ENCODE results near the gene SRP54.
A peak's percentile ranks its signal among the peaks of the same experiment; 100 is the strongest.
"Not testable (repeated sequence)": the region's sequence is repeated elsewhere in the genome, so short reads cannot be mapped to it uniquely, and the experiment has no call there.

Gene SRP54

DNA sequence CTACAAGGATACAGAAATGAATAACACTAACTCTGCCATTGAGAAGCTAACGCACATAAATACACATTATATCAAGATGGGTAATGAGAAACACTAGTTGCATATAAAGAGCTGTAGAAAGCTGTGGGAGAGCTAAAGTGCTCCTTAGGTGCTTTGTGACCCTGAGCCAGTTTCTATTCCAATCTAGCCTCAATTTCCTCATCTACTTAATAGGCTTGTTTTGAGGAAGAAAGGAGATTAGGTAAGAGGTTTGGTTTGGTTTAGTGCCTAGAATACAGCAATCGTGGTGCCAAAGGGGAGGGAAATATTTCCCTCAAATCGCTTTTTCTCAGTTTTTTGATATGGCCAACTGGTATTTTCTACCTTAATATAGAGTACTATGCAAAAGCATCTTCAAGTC, 994 bp downstream of the SRP54 start:
- no peak for DNase-seq (ENCODE audit: low read depth in 2 of 2)

- DNase-seq (ENCODE audit: low read depth in 2 of 2) = no peak
These were observed 2.9 kb downstream of the SRP54 start for GRCh38 chr14:34985740-34986139.

- DNase-seq (ENCODE audit: low read depth in 2 of 2) = no peak
These were observed 4.4 kb downstream of the SRP54 start for GRCh38 chr14:34987180-34987579.

- no peak for DNase-seq (ENCODE audit: low read depth in 2 of 2)
These were observed 7.0 kb downstream of the SRP54 start for GRCh38 chr14:34989762-34990161.

DNA sequence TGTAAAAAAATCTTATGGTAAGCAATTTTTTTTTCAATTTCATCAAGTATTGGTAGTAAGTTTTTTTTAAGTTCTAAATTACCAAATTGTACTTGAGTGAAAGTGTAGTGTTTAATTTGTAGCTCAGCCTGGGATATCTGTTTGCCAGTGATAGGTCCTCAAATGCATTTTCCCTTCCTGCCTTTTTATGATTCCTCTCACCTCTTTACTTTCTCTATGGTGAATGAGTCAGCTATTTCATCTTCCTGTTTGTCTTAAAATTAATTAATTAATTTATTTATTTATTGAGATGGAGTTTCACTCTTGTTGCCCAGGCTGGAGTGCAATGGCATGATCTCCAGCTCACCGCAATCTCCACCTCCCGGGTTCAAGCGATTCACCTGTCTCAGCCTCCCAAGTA, 10.6 kb downstream of the SRP54 start:
- no peak for DNase-seq (ENCODE audit: low read depth in 2 of 2)

GRCh38 chr14:34994668-34995067, 11.9 kb downstream of the SRP54 start:
- no peak for DNase-seq (ENCODE audit: low read depth in 2 of 2)

DNA sequence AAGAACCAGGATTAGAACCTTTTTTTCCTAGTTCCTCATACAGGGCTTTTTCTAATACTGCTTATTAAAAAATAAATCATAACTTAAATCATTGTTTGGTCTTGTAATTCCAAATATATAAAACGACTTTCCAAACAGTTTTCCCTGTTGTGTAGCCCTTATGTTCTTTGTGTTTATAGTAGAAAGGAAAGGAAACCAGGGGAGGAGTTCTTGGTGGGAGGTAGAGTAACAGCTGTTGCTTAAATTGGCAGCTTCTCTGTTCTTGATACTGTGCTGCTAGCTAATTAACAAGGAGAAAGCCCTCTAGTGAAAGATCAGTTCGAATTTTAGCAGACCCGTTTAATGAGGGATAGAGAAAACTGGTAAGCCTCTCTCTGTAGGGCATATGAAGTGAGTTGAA, 15.0 kb downstream of the SRP54 start:
- no peak for DNase-seq (ENCODE audit: low read depth in 2 of 2)

- DNase-seq (ENCODE audit: low read depth in 2 of 2) = no peak
These were observed 16.7 kb downstream of the SRP54 start for GRCh38 chr14:34999500-34999899.

DNA sequence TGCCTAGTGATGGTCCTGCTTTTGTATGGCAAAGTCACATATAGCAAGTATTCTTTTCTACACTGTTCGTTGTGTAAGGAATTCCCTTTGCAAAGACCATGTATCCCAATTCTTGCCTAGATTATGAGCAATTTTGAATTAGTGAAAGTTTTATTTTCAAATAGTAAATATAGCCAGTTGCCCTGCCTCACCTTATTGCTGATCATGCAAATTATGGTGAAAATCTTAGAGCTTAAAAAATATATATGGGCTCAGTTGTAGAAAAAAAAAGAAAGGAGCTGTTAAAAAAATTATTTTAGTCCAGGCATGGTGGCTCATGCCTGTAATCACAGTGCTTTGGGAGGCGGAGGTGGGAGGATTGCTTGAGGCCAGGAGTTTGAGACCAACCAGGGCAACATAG, 18.8 kb downstream of the SRP54 start:
- no peak for DNase-seq (ENCODE audit: low read depth in 2 of 2)

GRCh38 chr14:35004839-35005238, 22.0 kb downstream of the SRP54 start:
- DNase-seq (ENCODE audit: low read depth in 2 of 2) = no peak

DNA sequence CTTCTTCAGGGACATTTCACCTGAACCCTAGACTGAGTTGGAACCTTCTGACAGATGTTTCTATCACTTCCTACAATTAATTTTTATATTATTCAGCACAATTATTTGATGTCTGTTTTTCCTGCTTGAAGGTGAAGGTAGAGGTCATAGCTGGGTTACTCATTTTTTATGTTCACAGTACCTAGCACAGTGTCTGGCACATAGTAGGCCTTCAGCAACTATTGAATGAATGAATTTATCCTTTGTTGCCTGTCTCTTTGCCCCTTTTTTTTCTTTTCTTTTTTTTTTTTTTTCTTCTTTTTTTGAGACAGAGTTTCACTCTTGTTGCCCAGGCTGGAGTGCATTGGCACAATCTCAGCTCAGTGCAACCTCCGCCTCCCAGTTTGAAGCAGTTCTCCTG, 33.8 kb downstream of the SRP54 start:
- DNase-seq (ENCODE audit: low read depth in 2 of 2) = no peak

DNA sequence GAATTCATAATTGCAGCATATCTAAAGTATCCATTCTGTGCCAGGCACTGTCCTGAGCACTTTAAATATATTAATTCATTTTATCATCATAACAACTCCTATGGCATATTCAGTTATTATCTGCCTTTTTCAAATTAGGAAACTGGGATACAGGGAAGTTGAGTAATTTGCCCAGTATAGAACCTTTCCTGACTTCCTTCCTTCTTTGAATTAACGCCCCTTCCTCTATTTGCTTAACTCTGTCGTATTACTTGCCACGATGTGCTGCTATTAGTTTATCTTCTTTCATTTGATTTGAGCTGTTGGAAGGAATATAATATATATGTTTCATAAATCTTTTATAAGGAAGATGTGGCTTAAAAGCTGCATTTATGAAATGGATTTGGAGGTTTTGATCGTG, 37.9 kb downstream of the SRP54 start:
- no peak for DNase-seq (ENCODE audit: low read depth in 2 of 2)

DNA sequence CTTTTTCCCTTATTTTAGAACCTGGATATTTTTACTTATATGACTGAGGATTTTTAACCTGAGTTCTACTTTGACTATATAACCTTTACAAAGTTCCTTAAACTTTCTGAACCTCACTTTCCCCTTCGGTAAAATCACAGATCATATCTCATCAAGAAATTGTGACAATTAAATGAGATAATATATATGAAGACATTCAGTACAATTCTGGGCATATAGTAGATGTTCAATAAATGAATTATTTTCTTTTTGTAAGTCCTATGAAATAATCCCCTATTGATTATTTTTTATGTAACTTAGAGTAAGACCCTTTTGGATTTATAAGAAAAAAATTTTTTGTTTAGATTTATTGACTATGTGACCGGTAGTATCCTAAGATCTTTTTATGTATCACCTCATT, 45.6 kb downstream of the SRP54 start:
- DNase-seq (ENCODE audit: low read depth in 2 of 2) = no peak

- no peak for DNase-seq (ENCODE audit: low read depth in 2 of 2)
These were observed 49.8 kb downstream of the SRP54 start for GRCh38 chr14:35032562-35032961.

DNA sequence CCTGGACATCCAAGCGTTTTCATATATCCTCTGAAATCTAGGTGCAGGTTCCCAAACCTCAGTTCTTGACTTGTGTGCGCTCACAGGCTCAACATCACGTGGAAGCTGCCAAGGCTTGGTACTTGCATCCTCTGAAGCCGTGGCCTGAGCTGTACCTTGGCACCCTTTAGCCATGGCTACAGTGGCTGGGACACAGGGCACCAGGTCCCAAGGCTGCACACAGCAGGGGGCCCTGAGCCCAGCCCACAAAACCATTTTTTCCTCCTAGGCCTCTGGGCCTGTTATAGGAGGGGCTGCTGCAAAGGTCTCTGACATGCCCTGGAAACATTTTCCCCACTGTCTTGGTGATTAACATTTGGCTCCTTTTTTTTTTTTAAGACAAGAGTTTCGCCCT, 51.6 kb downstream of the SRP54 start:
- no peak for DNase-seq (ENCODE audit: low read depth in 2 of 2)

- DNase-seq (ENCODE audit: low read depth in 2 of 2) = not testable (repeated sequence)
These were observed 52.3 kb downstream of the SRP54 start for GRCh38 chr14:35034944-35035554.

DNA sequence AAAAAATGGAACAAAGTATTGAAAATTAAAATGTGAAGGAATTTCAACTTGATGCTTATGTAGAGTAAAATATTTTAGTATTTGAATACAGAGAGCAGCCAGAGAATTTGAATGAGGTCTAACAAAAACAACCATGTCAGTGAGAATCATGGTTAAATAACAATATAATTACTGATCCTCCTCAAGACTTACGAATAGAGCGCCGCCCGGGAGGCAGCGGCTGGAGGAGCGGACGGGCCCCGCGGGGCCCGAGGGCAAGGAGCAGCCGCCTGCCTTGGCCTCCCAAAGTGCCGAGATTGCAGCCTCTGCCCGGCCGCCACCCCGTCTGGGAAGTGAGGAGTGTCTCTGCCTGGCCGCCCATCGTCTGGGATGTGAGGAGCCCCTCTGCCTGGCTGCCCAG, 55.5 kb downstream of the SRP54 start:
- DNase-seq (ENCODE audit: low read depth in 2 of 2) = not testable (repeated sequence)

- DNase-seq (ENCODE audit: low read depth in 2 of 2) = no peak
These were observed 59.8 kb downstream of the SRP54 start for GRCh38 chr14:35042632-35043031.

DNA sequence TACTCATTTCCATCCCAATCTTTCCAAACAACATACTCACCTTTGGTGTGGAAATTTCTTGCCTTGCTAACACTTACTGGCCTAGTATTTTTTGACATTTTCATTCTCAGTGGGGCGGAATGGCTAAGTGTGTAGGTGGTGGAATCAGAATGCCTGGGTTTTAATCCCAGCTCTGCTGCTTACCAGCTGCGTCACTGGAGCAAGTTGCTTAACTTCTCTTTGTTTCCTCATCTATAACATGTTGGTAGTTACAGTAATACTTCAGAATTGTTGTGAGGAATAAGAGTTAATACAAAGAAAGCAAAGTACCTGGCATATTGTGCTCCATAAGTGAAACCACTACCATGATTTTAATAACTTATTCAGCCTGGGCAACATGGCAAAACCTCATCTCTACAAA, 60.3 kb downstream of the SRP54 start:
- DNase-seq (ENCODE audit: low read depth in 2 of 2) = no peak

DNA sequence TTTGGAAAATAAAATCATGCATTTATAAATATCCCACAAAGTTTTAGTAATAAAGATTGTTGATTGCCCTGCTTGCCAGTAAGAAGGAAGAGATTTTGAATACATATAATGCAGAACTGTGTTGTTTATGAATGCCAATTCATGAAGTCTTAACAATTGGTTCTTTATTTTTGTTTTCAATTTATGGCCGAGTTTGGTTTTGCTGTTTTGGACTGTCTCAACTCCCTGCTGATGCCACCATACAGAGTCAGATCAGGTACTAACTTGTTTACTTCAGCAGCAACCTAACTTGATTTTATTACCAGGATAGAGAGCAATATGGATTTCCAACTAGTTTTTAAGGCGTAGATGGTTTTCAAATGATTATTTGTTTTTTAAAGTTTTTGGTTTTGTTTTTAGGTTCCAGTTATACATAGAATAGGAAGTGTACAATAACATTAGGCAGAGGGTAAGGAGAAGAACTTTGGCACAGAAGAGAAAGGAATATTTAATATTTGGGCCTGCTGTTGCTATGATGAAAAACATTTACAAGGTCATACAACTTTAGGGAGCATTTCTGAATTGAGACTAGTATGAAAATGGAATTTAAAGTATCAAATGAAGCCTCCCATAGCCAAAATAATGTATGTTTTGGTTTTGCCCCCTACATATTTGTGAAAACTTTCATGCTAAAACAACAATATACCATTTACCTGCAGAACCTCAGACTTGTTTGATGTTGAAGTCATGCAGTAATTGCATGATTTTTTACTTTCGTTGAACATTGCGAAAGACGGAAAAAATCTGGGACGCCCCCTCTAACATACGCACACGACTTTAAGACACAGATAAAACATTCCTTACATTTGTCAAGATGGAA, 62.4 kb downstream of the SRP54 start:
- no peak for DNase-seq (ENCODE audit: low read depth in 2 of 2)

GRCh38 chr14:35045798-35046047, 62.9 kb downstream of the SRP54 start:
- peak in 1 of 2 experiments; percentile 6 for DNase-seq (ENCODE audit: low read depth in 2 of 2)

DNA sequence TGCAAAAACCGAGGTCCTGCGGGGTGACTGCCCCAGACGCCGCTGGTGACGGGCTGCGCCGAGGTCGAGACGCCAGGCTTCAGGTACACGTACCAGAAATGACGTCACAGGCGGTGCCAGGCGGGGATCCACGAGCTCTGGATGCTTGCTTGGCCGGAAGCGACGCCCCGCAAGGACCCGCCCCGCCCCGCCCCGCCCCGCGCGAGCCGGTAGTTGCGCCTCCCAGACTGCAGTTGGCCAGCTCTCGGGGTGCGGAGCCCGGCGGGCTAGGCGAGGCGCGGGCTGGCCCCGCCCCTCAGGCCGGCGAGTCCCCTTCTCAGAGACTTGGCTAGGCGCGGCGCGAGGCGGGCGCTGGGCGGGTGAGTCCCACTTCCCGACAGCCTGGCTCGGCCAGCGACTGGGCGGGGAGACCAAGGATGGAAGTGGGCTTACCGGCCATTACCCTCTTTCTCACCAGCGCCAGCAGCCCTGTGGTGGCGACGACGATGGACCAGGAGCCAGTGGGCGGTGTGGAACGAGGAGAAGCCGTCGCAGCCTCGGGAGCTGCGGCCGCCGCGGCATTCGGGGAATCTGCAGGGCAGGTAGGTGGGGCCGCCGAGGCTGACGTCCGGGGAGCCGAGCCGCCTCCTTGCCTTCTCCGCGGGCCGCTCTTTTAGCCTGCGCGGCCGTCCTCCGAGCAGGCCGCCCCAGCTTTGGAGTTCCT, 63.4 kb downstream of the SRP54 start, which contains the start of gene FAM177A1:
TSS of gene FAM177A1 (plus strand) at position 225 of the 703 bp plus-strand sequence. CDS start at position 417, 192 bp downstream.
- peak; percentile 84 to 90 for DNase-seq (ENCODE audit: low read depth in 2 of 2)

Measured in fibroblast of skin of left biceps (primary cell).